Measurements from ENCODE around the gene AGBL4. TPM values are rescaled to one million over a fixed set of nuclear protein-coding genes. Genes with fewer than 3 reads are reported as not detected.

Gene AGBL4
- total RNA-seq, 4 donors from 2014 or later, result 0.13 TPM; not detected in 3

DNA sequence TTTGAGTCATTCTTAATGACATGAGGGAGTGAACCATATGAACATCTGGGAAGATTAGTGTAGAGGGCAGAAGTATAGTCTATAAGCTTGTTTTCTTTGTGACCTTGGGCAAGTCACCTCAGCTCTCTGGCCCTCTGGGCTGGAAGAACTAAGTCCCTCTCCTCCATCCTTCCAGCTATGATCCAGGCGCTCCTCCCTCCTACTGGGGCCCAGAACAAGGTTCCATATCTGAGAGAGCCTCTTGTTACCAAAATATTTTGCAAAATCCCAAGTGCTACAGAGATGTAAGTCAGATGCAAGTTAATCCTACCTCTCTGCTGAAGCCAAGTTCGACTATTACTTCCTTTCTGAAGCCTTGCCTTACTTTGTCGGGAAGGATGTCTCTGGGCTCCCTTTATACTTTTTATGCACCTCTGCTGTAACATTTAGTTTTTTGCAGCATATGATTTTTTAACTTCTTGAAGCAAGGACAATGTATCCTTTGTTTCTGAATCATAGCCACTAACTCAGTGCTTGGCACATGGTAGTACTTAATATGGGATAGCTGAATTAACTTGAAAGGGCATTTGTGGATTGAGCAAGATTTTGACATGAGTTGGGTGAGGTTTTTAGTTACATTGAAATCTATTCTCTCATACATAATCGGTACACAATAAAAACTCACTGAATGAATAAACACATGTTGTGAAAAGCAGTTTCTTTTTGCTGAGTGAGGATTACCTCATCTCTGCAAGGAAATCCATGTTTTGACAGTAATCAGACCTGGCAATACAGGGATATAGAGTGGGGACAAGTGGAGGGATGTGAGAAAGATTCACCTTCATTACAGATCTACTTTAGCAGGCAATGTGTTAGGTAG lies 1192.4 kb downstream of the AGBL4 start:
- DNase-seq (ENCODE audit: extremely low spot score), result no peak
- Histone ChIP-seq H3K27ac (replicated peaks in 1 of 4) (no peak overlapping the region), H3K4me3 (no peak overlapping the region), H3K9me3 (no peaks in the 10 kb centered on the region), H3K4me1 (no peaks in the 10 kb centered on the region), H3K27me3 (peaks cover 0 to 3% (median 0%) of the 10 kb centered on the region in 4 donors), H3K36me3 (no peaks in the 10 kb centered on the region)
- 70% methylated on average over 4 of the region's 4 CpGs for WGBS
- intact Hi-C loops (cut with DNase I), result no loop called here
- TF ChIP-seq POLR2A (IDR thresholded peaks at IDR 0.05; ENCODE audit: low read depth) (no peak), EP300 (IDR thresholded peaks at IDR 0.05) (no peak), POLR2AphosphoS5 (IDR thresholded peaks at IDR 0.05) (no peak)
- TF ChIP-seq, protein P1, sequence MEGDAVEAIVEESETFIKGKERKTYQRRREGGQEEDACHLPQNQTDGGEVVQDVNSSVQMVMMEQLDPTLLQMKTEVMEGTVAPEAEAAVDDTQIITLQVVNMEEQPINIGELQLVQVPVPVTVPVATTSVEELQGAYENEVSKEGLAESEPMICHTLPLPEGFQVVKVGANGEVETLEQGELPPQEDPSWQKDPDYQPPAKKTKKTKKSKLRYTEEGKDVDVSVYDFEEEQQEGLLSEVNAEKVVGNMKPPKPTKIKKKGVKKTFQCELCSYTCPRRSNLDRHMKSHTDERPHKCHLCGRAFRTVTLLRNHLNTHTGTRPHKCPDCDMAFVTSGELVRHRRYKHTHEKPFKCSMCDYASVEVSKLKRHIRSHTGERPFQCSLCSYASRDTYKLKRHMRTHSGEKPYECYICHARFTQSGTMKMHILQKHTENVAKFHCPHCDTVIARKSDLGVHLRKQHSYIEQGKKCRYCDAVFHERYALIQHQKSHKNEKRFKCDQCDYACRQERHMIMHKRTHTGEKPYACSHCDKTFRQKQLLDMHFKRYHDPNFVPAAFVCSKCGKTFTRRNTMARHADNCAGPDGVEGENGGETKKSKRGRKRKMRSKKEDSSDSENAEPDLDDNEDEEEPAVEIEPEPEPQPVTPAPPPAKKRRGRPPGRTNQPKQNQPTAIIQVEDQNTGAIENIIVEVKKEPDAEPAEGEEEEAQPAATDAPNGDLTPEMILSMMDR (IDR thresholded peaks at IDR 0.05), result no peak

DNA sequence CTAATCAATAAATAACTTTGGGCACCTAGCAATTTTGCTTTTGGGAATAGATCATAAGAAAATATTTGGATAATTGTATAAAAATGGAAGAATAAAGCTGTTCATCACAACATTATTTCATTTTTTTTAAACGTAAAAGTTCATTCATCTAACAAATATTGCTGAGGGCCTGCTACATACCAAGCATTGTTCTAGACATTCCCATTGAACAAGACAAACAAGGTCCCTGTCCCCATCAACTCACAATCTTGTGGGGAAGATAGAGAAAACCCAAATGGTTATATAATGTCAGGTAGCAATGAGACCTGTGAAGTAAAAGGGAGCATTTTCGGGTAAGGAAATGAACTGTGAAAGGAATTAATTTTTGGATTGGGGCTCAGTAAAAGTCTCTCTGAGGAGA lies 1193.0 kb downstream of the AGBL4 start:
- intact Hi-C loops (cut with DNase I), result no loop called here
- H3K36me3 ChIP-seq, result no peaks in the 10 kb centered on the region
- no peak overlapping the region for H3K4me3 ChIP-seq
- 85% methylated on average over 2 of the region's 2 CpGs for WGBS
- DNase-seq (ENCODE audit: extremely low spot score), result no peak
- no peak overlapping the region for H3K27ac ChIP-seq (replicated peaks in 1 of 4)
- H3K4me1 ChIP-seq, result no peaks in the 10 kb centered on the region
- peaks cover 0 to under 1% (median 0%) of the 10 kb centered on the region in 4 donors for H3K27me3 ChIP-seq
- TF ChIP-seq POLR2AphosphoS5 (IDR thresholded peaks at IDR 0.05) (no peak), POLR2A (IDR thresholded peaks at IDR 0.05; ENCODE audit: low read depth) (no peak), EP300 (IDR thresholded peaks at IDR 0.05) (no peak)
- TF ChIP-seq, protein P1 (IDR thresholded peaks at IDR 0.05), result no peak
- no peaks in the 10 kb centered on the region for H3K9me3 ChIP-seq

DNA sequence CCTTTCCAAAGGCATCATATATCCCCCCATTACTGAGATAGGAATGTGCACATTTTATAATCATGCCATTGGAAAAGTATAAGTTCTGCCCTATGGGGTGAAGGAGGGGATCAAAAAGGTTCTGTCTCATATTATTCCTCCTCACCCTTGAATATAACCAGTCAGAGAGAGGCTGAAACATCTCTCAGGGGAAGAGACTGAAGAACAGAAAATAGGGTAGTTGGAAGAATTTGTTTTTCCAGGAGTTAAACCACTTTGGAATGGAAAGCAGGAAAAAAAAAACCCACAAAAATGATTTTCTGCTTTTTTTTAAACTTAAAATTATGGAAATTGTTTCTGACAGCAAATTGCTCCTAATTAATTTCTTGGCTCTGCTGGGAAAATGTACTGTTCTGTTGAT lies 1194.3 kb downstream of the AGBL4 start:
- TF ChIP-seq, protein P1 (IDR thresholded peaks at IDR 0.05), result no peak
- TF ChIP-seq EP300 (IDR thresholded peaks at IDR 0.05) (no peak), POLR2AphosphoS5 (IDR thresholded peaks at IDR 0.05) (no peak), POLR2A (IDR thresholded peaks at IDR 0.05; ENCODE audit: low read depth) (no peak)
- Histone ChIP-seq H3K36me3 (no peaks in the 10 kb centered on the region), H3K27ac (replicated peaks in 1 of 4) (no peak overlapping the region), H3K27me3 (no peaks in the 10 kb centered on the region), H3K4me3 (no peak overlapping the region), H3K4me1 (no peaks in the 10 kb centered on the region), H3K9me3 (no peaks in the 10 kb centered on the region)
- intact Hi-C loops (cut with DNase I), result no loop called here
- no peak for DNase-seq (ENCODE audit: extremely low spot score)

DNA sequence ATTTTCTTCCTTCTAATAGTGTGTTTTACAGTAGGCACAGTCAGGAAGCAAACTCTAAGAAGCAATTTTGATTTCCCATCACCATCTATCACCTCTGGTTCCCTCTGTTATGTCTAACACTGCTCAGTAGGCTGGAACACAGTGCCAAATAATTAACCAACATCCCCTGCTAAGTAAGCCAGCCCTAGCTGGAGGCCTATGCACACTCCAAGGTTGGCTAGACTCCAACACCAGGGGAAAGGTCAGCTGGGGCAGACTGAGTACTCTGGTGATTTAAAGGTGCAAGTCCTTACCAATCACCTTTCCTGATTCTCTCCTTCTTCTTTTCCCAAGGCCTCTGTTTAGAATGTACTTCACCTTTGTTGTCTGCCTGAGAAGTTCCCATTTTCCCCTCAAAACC lies 1200.6 kb downstream of the AGBL4 start:
- Histone ChIP-seq H3K36me3 (no peaks in the 10 kb centered on the region), H3K27ac (replicated peaks in 1 of 4) (no peak overlapping the region), H3K9me3 (no peaks in the 10 kb centered on the region), H3K4me3 (no peak overlapping the region), H3K4me1 (no peaks in the 10 kb centered on the region), H3K27me3 (no peaks in the 10 kb centered on the region)
- DNase-seq (ENCODE audit: extremely low spot score), result no peak
- TF ChIP-seq EP300 (IDR thresholded peaks at IDR 0.05), result no peak
- TF ChIP-seq POLR2AphosphoS5 (IDR thresholded peaks at IDR 0.05), result no peak
- no peak for TF ChIP-seq POLR2A (IDR thresholded peaks at IDR 0.05; ENCODE audit: low read depth)
- TF ChIP-seq, protein P1 (IDR thresholded peaks at IDR 0.05), result no peak
- intact Hi-C loops (cut with DNase I), result no loop called here
